Uterus (tissue), 4 donors: ENCODE data around the gene KCNA2. TPM values are rescaled to one million over a fixed set of nuclear protein-coding genes. Genes with fewer than 3 reads are reported as not detected.

ENCODE experiments used
- DNase-seq, 2 donors: peaks; one replicate each; pipeline ENCODE4 v3.0.0-alpha.2; 2019 to 2020
- H3K27ac ChIP-seq, 2 donors: fragments of 200-600 bp; sonication (generic); 1 replicate in 1 of 2; 2 replicates in 1 of 2; pipeline ENCODE4 v1.5.1; 2016 to 2018
- H3K27me3 ChIP-seq, 2 donors: fragments of 200-600 bp; sonication (generic); one replicate each; pipeline ENCODE4 v1.5.1; 2018 to 2019; ENCODE audit warnings: control low read depth in 1 of 2
- H3K36me3 ChIP-seq, 2 donors: fragments of 200-600 bp; sonication (generic); one replicate each; pipeline ENCODE4 v1.5.1; 2019; ENCODE audit warnings: control low read depth in 1 of 2
- H3K4me1 ChIP-seq, 2 donors: fragments of 200-600 bp; sonication (generic); one replicate each; pipeline ENCODE4 v1.5.1; 2018 to 2019; ENCODE audit warnings: control low read depth in 1 of 2
- H3K4me3 ChIP-seq, 2 donors: fragments of 200-600 bp; sonication (generic); 1 replicate in 1 of 2; 2 replicates in 1 of 2; pipeline ENCODE4 v1.5.1; 2018 to 2019; ENCODE audit warnings: mild to moderate bottlenecking in 1 of 2
- H3K9me3 ChIP-seq, 2 donors: fragments of 200-600 bp; sonication (generic); one replicate each; pipeline ENCODE4 v1.5.1; 2019; ENCODE audit warnings: control low read depth in 1 of 2
- CTCF ChIP-seq, 4 experiments: fragments of 200-600 bp in 2 of 4; fragments of 450-650 bp in 2 of 4; sonication (generic) in 2 of 4; IDR thresholded peaks; one replicate each; pipeline ENCODE4 v1.5.1; 2016 to 2019; ENCODE audit warnings: antibody characterized with exemption in 4 of 4, mild to moderate bottlenecking in 2 of 4, moderate library complexity in 1 of 4
- POLR2A ChIP-seq, 2 donors: fragments of 450-650 bp; IDR thresholded peaks; one replicate each; pipeline ENCODE4 v1.6.1; 2016; ENCODE audit warnings: antibody characterized with exemption in 2 of 2, mild to moderate bottlenecking in 1 of 2, moderate library complexity in 1 of 2
- intact Hi-C: fragments of 100-400 bp; cut with DNase I; formaldehyde crosslinking; loops from one replicate; pipeline ENCODE4 v1.15.1; 2023; ENCODE audit warnings: low total_unique reads
- total RNA-seq, 4 donors: library from RNA; depleted of rRNA in 3 of 4; stranded (reverse); fragments of >200 nt in 3 of 4; gene quantifications; one replicate each; pipeline versions ENCODE4 v1.1.0 to v1.2.4, GENCODE V29; 2014 to 2023
- donor health status: DM: yes; HTN: yes; CAD: no.

The KCNA2 gene
- total RNA-seq, 4 donors from 2014 or later, result 0.21 to 0.62 TPM; not detected in 2

DNA sequence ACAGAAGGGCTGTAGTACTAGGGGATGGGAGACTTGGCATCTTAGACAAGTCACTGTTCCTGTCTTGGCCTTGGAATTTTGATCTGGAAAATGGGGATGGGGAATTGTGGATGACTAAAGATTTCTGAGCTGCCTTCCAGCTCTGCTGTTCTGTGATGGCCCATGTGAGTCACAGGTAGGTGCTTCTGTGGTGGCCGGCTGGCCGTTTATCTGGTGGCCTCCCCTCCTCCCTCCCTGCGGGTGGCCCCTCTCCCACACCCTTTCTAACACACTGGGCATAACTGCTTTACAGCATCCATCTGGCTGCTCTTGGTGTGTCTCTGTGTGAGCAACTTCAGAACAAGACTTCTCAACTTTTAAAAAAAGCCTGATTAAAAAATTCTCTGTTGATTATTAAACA lies 35.9 kb downstream of the KCNA2 start:
- Histone ChIP-seq H3K4me1 (no peaks in the 10 kb centered on the region), H3K36me3 (no peaks in the 10 kb centered on the region), H3K27ac (no peak overlapping the region), H3K27me3 (no peaks in the 10 kb centered on the region), H3K9me3 (no peaks in the 10 kb centered on the region), H3K4me3 (no peak overlapping the region)
- intact Hi-C loops, result no loop called here
- no peak for DNase-seq
- TF ChIP-seq POLR2A (IDR thresholded peaks at IDR 0.05) (no peak), CTCF (IDR thresholded peaks at IDR 0.05) (no peak)

DNA sequence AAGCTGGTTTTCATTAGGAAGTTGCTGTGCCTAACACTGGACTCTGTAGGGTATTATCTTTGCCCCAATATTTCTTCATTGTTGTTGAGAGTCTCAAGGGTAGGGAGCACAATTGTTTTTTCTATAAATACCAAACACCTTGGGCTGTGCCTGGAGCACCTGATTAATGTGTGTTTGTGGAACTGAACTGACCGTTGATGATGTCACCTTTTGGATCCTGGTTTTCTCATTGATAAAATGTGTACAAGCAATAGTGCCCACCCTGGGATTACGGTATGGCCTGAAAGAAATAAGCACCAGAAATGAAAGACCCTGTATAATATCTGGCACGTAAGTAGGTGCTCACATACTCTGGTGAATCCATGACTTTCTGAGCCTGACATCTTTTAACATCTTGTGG lies 39.3 kb downstream of the KCNA2 start:
- intact Hi-C loops, result no loop called here
- TF ChIP-seq CTCF (IDR thresholded peaks at IDR 0.05), result no peak
- no peak for TF ChIP-seq POLR2A (IDR thresholded peaks at IDR 0.05)

GRCh38 chr1:110565565-110565964 lies 40.6 kb downstream of the KCNA2 start:
- TF ChIP-seq POLR2A (IDR thresholded peaks at IDR 0.05) (no peak), CTCF (IDR thresholded peaks at IDR 0.05) (no peak)
- H3K36me3 ChIP-seq, result no peaks in the 10 kb centered on the region
- no peak for DNase-seq
- no peaks in the 10 kb centered on the region for H3K4me1 ChIP-seq
- no peak overlapping the region for H3K27ac ChIP-seq
- H3K9me3 ChIP-seq, result no peaks in the 10 kb centered on the region
- H3K27me3 ChIP-seq, result no peaks in the 10 kb centered on the region
- intact Hi-C loops, result no loop called here
- H3K4me3 ChIP-seq, result no peak overlapping the region

More for the DNA sequence above, 39.3 kb downstream of the KCNA2 start:
- Histone ChIP-seq H3K4me3 (no peak overlapping the region), H3K9me3 (no peaks in the 10 kb centered on the region), H3K4me1 (no peaks in the 10 kb centered on the region), H3K36me3 (no peaks in the 10 kb centered on the region), H3K27ac (no peak overlapping the region), H3K27me3 (no peaks in the 10 kb centered on the region)
- DNase-seq, result no peak

- intact Hi-C loops, result no loop called here
- H3K9me3 ChIP-seq, result no peaks in the 10 kb centered on the region
- no peak for DNase-seq
- no peaks in the 10 kb centered on the region for H3K27me3 ChIP-seq
- no peaks in the 10 kb centered on the region for H3K4me1 ChIP-seq
- no peak overlapping the region for H3K27ac ChIP-seq
- H3K4me3 ChIP-seq, result no peak overlapping the region
- no peaks in the 10 kb centered on the region for H3K36me3 ChIP-seq
- no peak for TF ChIP-seq CTCF (IDR thresholded peaks at IDR 0.05)
- TF ChIP-seq POLR2A (IDR thresholded peaks at IDR 0.05), result no peak
Measured at GRCh38 chr1:110563089-110563488, 43.1 kb downstream of the KCNA2 start.

DNA sequence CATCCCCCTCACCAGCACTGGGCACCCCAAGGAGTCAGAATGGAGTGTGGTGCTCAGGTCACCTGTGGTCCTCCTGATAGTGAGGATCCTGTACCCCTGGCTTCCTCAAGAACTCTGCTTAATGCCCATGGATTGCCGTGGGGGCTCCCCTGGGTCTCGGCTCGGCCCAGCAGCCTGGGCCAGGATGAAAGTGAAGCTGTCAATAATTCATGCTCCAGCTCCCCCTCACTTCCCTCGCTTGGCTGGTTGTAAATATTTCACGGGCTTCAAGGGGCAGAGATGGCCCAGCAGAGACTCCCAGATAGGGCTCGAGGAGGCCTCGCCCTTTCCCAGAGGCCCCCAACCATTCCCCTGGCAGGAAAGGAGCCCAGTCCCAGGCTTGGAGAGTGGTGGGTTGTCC lies 44.6 kb downstream of the KCNA2 start:
- Histone ChIP-seq H3K27me3 (no peaks in the 10 kb centered on the region), H3K9me3 (no peaks in the 10 kb centered on the region), H3K4me1 (no peaks in the 10 kb centered on the region), H3K36me3 (no peaks in the 10 kb centered on the region), H3K27ac (no peak overlapping the region), H3K4me3 (no peak overlapping the region)
- no peak for DNase-seq
- TF ChIP-seq POLR2A (IDR thresholded peaks at IDR 0.05), result no peak
- no peak for TF ChIP-seq CTCF (IDR thresholded peaks at IDR 0.05)
- intact Hi-C loops, result no loop called here
